Measurements from ENCODE around the gene RFX7.

Gene RFX7

GRCh38 chr15:56124391-56124790, 119.3 kb downstream of the RFX7 start:
- no peak for DNase-seq

- DNase-seq, result no peak
Measured at GRCh38 chr15:56105855-56106254, 137.8 kb downstream of the RFX7 start.

- no peak for DNase-seq
Measured at GRCh38 chr15:56102441-56102840, 141.2 kb downstream of the RFX7 start.

GRCh38 chr15:56099311-56099710, 144.4 kb downstream of the RFX7 start:
- no peak for DNase-seq

- no peak for DNase-seq
Measured at GRCh38 chr15:56098195-56098863, 145.3 kb downstream of the RFX7 start.

GRCh38 chr15:56095406-56095805, 148.3 kb downstream of the RFX7 start:
- DNase-seq, result no peak

- DNase-seq, result no peak
Measured at GRCh38 chr15:56094171-56094570, 149.5 kb downstream of the RFX7 start.

- no peak for DNase-seq
Measured at GRCh38 chr15:56088389-56088788, 155.3 kb downstream of the RFX7 start.

- DNase-seq, result peak; percentile 4
Measured at GRCh38 chr15:56086566-56086965, 157.1 kb downstream of the RFX7 start.

- no peak for DNase-seq
Measured at GRCh38 chr15:56082263-56082761, 161.4 kb downstream of the RFX7 start.

GRCh38 chr15:56077081-56077480, 166.6 kb downstream of the RFX7 start:
- DNase-seq, result no peak

GRCh38 chr15:56076640-56077039, 167.0 kb downstream of the RFX7 start:
- no peak for DNase-seq

- no peak for DNase-seq
Measured at GRCh38 chr15:56074481-56075265, 169.0 kb downstream of the RFX7 start.

GRCh38 chr15:56064152-56064551, 179.5 kb downstream of the RFX7 start:
- no peak for DNase-seq

GRCh38 chr15:56059716-56060115, 184.0 kb downstream of the RFX7 start:
- no peak for DNase-seq

GRCh38 chr15:56058986-56059385, 184.7 kb downstream of the RFX7 start:
- no peak for DNase-seq

GRCh38 chr15:56056626-56057025, 187.1 kb downstream of the RFX7 start:
- DNase-seq, result no peak

GRCh38 chr15:56053046-56053400, 190.7 kb downstream of the RFX7 start:
- DNase-seq, result no peak

- peak; percentile 61 for DNase-seq
Measured at GRCh38 chr15:56052395-56053045, 191.2 kb downstream of the RFX7 start.

- DNase-seq, result peak; percentile 29
Measured at GRCh38 chr15:56051676-56052075, 192.0 kb downstream of the RFX7 start.

GRCh38 chr15:56049577-56049976, 194.1 kb downstream of the RFX7 start:
- no peak for DNase-seq

GRCh38 chr15:56047354-56047753, 196.3 kb downstream of the RFX7 start:
- no peak for DNase-seq

GRCh38 chr15:56045068-56045748, 198.5 kb downstream of the RFX7 start:
- DNase-seq, result no peak
